A673 (cell line): ENCODE measurements around the gene CARD11. TPM values are rescaled to one million over a fixed set of nuclear protein-coding genes. Genes with fewer than 3 reads are reported as not detected.

ENCODE experiments used
- BruUV-seq: library from RNA; stranded (reverse); fragments of 400-500 nt; replicated peaks from 2 replicates; lab custom pipeline; 2021; lab: Mats Ljungman, UMichigan
- CTCF ChIA-PET: fragments of 300-600 bp; sonication (Branson Sonifier 250); formaldehyde crosslinking; loops from one replicate; lab custom pipeline; 2022; ENCODE audit warnings: antibody characterized with exemption; lab: Charles Lee
- POLR2A ChIA-PET: fragments of 300-600 bp; sonication (Branson Sonifier 250); formaldehyde crosslinking; loops from one replicate; lab custom pipeline; 2022; ENCODE audit warnings: antibody characterized with exemption; ENCODE audit not compliant: low non-redundant PET; lab: Charles Lee
- DNase-seq: peaks from one replicate; pipeline ENCODE4 v3.0.0-alpha.2; 2015; ENCODE audit warnings: low spot score
- H3K27ac ChIP-seq: fragments of 200-600 bp; sonication (generic); 2 replicates; pipeline ENCODE4 v1.5.1; 2016; ENCODE audit warnings: mixed run types, low read depth, mild to moderate bottlenecking, mixed read lengths, antibody characterized with exemption, low read length; ENCODE audit not compliant: poor library complexity, severe bottlenecking
- H3K27me3 ChIP-seq: fragments of 200-600 bp; sonication (generic); replicated peaks from 2 replicates; pipeline ENCODE4 v1.6.1; 2017; ENCODE audit warnings: mixed run types, low read depth, mild to moderate bottlenecking, mixed read lengths, antibody characterized with exemption, low read length; ENCODE audit not compliant: insufficient read depth, poor library complexity
- H3K36me3 ChIP-seq: fragments of 200-600 bp; sonication (generic); 2 replicates; pipeline ENCODE4 v1.6.1; 2016; ENCODE audit warnings: mixed run types, mild to moderate bottlenecking, mixed read lengths, antibody characterized with exemption, low read length; ENCODE audit not compliant: insufficient read depth, poor library complexity, severe bottlenecking
- H3K4me1 ChIP-seq: fragments of 200-600 bp; sonication (generic); 2 replicates; pipeline ENCODE4 v1.6.1; 2017; ENCODE audit warnings: mixed run types, mild to moderate bottlenecking, mixed read lengths, antibody characterized with exemption, low read length; ENCODE audit not compliant: insufficient read depth, poor library complexity, severe bottlenecking
- H3K4me3 ChIP-seq: fragments of 200-600 bp; sonication (generic); 2 replicates; pipeline ENCODE4 v1.5.1; 2016; ENCODE audit warnings: low read depth, mixed run types, mild to moderate bottlenecking, mixed read lengths, low read length; ENCODE audit not compliant: poor library complexity, severe bottlenecking
- H3K9me3 ChIP-seq: fragments of 200-600 bp; sonication (generic); 2 replicates; pipeline ENCODE4 v1.6.1; 2016; ENCODE audit warnings: mixed run types, low read depth, mild to moderate bottlenecking, mixed read lengths, antibody characterized with exemption, low read length; ENCODE audit not compliant: poor library complexity, severe bottlenecking
- EZH2 ChIP-seq: fragments of 200-600 bp; sonication (generic); IDR thresholded peaks from 2 replicates; pipeline ENCODE4 v1.6.1; 2017; ENCODE audit warnings: borderline replicate concordance, low read depth, mild to moderate bottlenecking, mixed read lengths, antibody characterized with exemption, low read length; ENCODE audit not compliant: poor library complexity, severe bottlenecking
- intact Hi-C: fragments of 100-400 bp; cut with micrococcal nuclease; formaldehyde crosslinking; loops from one replicate; pipeline ENCODE4 v1.10.0; 2022; ENCODE audit not compliant: unreplicated experiment
- total RNA-seq: library from RNA; stranded (reverse); gene quantifications from 2 replicates; pipeline ENCODE4 v1.2.3, GENCODE V29; 2021
- TF ChIP-seq, protein P1 (sequence below): fragments of 300-800, 200-600 bp; sonication (generic); conservative IDR thresholded peaks from 2 replicates; pipeline ENCODE4 v1.5.1; 2017; ENCODE audit warnings: low read depth, mild to moderate bottlenecking, antibody characterized with exemption, low read length, moderate library complexity, mixed read lengths

Gene CARD11
- total RNA-seq, 1 experiment from 2014 or later, result 1.8 TPM

DNA sequence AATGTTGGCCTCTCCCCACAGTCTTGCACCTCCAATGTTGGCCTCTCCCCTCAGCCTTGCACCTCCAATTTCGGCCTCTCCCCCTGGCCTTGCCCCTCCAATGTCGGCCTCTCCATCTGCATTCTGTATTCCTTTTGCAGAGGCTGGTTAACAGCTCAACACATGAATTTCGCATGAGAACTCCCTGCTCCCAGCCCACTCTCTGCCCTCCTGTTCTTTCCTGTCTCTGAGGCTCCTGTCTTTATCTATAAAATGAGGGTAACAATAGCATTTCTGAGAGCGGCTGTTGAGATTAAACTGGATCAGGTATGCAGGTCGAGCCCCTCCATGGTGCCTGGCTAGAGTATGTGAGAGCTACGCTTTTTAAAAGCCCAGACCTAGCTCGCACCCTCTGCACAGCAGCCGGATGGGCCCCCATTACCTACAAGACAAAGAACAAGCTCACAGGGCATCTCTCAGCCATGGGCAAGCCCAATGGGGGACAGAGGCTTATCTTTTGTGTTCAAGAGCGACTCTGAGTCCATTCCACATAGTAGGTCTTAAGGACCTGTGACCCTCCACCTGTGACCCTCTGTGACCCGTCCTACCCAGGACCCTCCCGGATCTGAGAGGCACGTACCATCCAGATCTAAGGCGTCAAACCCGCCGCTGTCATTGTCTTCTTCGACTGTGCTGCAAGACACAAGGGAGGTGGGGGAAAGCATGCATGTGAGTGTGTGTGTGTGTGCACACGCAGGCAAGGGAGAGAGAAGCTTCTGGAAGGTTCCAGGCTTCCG is 117.4 kb downstream of the CARD11 start:
- intact Hi-C loops, result no loop called here
- Histone ChIP-seq H3K27ac (no peak overlapping the region), H3K4me3 (no peak overlapping the region), H3K27me3 (peaks cover 13% of the 10 kb centered on the region), H3K9me3 (no peaks in the 10 kb centered on the region), H3K4me1 (peaks cover 5% of the 10 kb centered on the region), H3K36me3 (no peaks in the 10 kb centered on the region)
- TF ChIP-seq, protein P1, sequence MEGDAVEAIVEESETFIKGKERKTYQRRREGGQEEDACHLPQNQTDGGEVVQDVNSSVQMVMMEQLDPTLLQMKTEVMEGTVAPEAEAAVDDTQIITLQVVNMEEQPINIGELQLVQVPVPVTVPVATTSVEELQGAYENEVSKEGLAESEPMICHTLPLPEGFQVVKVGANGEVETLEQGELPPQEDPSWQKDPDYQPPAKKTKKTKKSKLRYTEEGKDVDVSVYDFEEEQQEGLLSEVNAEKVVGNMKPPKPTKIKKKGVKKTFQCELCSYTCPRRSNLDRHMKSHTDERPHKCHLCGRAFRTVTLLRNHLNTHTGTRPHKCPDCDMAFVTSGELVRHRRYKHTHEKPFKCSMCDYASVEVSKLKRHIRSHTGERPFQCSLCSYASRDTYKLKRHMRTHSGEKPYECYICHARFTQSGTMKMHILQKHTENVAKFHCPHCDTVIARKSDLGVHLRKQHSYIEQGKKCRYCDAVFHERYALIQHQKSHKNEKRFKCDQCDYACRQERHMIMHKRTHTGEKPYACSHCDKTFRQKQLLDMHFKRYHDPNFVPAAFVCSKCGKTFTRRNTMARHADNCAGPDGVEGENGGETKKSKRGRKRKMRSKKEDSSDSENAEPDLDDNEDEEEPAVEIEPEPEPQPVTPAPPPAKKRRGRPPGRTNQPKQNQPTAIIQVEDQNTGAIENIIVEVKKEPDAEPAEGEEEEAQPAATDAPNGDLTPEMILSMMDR, result no peak
- TF ChIP-seq EZH2, result no peak
- ChIA-PET CTCF (no interaction called here), POLR2A (no interaction called here)
- no peak for DNase-seq
- BruUV-seq, result no TSS peak

DNA sequence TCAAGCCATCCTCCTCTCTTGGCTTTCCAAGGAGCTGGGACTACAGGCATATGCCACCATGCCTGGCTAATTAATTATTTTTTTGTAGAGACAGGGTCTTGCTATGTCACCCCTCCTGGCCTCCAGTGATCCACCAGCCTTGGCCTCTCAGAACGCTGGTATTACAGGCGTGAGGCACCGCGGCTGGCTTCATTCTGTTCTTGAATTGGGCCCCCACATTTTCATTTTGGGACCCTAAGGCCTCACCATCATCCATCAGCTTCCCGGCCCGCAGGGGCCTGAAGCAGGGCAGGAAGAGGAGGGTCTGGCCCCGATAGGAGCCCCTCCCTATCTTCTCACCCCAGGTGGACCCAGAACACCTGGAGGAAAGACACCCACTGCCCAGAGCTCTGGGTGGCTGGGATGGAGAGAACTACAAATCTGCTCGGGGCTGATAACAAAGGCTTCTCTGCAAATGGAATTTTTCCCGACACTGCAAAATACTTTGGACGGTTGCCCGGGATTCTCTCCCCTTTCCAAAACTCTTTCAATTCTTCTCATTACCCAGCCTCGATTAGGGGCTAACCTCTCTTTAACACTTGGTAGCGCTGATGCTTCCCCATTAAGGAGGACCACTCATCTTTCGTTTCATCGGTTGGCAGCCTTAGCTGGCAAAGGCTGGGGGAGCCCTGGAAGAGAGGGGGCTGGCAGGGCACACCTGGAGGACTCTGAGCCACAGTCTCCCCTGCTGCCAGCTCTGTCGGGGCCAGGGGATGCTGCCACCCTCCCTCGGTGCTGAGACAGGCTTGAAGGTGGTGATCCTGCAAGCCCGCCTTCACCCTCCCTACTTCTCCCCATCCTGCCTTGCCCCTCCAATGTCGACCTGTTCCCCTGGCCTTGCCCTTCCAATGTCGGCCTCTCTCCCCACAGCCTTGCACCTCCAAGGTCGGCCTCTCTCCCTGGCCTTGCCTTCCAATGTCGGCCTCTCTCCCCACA is 118.5 kb downstream of the CARD11 start:
- H3K27ac ChIP-seq, result no peak overlapping the region
- no peaks in the 10 kb centered on the region for H3K36me3 ChIP-seq
- intact Hi-C loops, result no loop called here
- BruUV-seq, result no TSS peak
- ChIA-PET POLR2A (no interaction called here), CTCF (no interaction called here)
- peaks cover 11% of the 10 kb centered on the region for H3K4me1 ChIP-seq
- H3K4me3 ChIP-seq, result no peak overlapping the region
- no peak for TF ChIP-seq EZH2
- TF ChIP-seq, protein P1, result no peak
- peaks cover 17% of the 10 kb centered on the region for H3K27me3 ChIP-seq
- H3K9me3 ChIP-seq, result no peaks in the 10 kb centered on the region
- DNase-seq, result peak; percentile 37

DNA sequence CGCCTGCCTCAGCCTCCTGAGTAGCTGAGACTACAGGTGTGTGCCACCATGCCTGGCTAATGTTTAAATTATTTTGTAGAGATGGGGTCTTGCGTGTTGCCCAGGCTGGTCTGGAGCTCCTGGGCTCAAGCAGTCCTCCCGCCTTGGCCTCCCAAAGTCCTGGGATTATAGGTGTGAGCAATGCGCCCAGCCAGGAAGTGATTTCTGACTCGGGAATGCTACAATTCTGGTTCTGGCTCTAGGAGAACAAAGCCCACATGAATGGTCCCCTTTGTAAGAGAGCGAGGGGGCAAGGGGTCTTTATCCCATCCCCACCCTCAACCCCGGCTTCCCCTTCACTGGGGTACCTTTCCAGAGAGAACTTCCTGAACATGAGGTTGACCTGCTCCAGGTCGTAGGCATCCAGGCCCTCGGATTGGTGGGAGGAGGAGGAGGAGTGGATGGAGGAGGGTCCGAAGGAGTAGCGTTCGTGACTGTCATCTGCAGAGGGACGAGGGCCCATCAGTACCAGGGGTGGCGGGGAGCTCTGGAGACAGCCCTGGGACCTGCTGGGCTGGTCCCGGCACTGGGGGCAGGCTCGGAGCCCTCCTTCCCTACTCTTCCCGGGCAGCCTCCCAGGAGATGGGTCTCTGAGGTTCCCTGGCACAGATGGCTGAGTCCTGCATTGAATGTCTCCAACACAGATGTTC is 119.6 kb downstream of the CARD11 start:
- peaks cover 16% of the 10 kb centered on the region for H3K27me3 ChIP-seq
- H3K4me3 ChIP-seq, result no peak overlapping the region
- no TSS peak for BruUV-seq
- H3K4me1 ChIP-seq, result peaks cover 11% of the 10 kb centered on the region
- H3K36me3 ChIP-seq, result no peaks in the 10 kb centered on the region
- POLR2A ChIA-PET, result no interaction called here
- CTCF ChIA-PET, result no interaction called here
- intact Hi-C loops, result no loop called here
- TF ChIP-seq EZH2, result no peak
- TF ChIP-seq, protein P1, result no peak
- no peak overlapping the region for H3K27ac ChIP-seq
- H3K9me3 ChIP-seq, result no peaks in the 10 kb centered on the region
- DNase-seq, result no peak
